HG03469 (cell line): ENCODE measurements around the gene AFAP1.

ENCODE experiments used
- ATAC-seq: cut with Tn5 transposase; IDR thresholded peaks from one replicate; pipeline ENCODE4 v1.9.1; 2021; ENCODE audit warnings: mild to moderate bottlenecking, moderate library complexity, moderate number of reproducible peaks; ENCODE audit not compliant: unreplicated experiment

The AFAP1 gene

GRCh38 chr4:7939377-7940108, at the start of gene AFAP1:
Gene AFAP1 (minus strand): TSS chr4:7939861. CDS start chr4:7872078, 67,783 bp downstream.
- ATAC-seq = peak; percentile 81

- no peak for ATAC-seq
Observed at GRCh38 chr4:7988437-7988836, 48.8 kb upstream of the AFAP1 start.

- peak; percentile 47 for ATAC-seq
Observed at GRCh38 chr4:7987148-7987989, 47.7 kb upstream of the AFAP1 start.

GRCh38 chr4:7985891-7986441, 46.3 kb upstream of the AFAP1 start:
- no peak for ATAC-seq

- ATAC-seq = no peak
Observed at GRCh38 chr4:7985072-7985471, 45.4 kb upstream of the AFAP1 start.

GRCh38 chr4:7984286-7984925, 44.7 kb upstream of the AFAP1 start:
- ATAC-seq = no peak

GRCh38 chr4:7983296-7983695, 43.6 kb upstream of the AFAP1 start:
- ATAC-seq = no peak

GRCh38 chr4:7981738-7982394, 42.2 kb upstream of the AFAP1 start:
- no peak for ATAC-seq

- ATAC-seq = no peak
Observed at GRCh38 chr4:7980036-7980435, 40.4 kb upstream of the AFAP1 start.

GRCh38 chr4:7979652-7979968, 39.9 kb upstream of the AFAP1 start:
- no peak for ATAC-seq

GRCh38 chr4:7978907-7979651, 39.4 kb upstream of the AFAP1 start:
- ATAC-seq = no peak

- no peak for ATAC-seq
Observed at GRCh38 chr4:7978489-7978888, 38.8 kb upstream of the AFAP1 start.

GRCh38 chr4:7976634-7977033, 37.0 kb upstream of the AFAP1 start:
- no peak for ATAC-seq

GRCh38 chr4:7976025-7976424, 36.4 kb upstream of the AFAP1 start:
- ATAC-seq = no peak

GRCh38 chr4:7974425-7974824, 34.8 kb upstream of the AFAP1 start:
- no peak for ATAC-seq

GRCh38 chr4:7973545-7973981, 33.9 kb upstream of the AFAP1 start:
- no peak for ATAC-seq

- no peak for ATAC-seq
Observed at GRCh38 chr4:7971881-7972500, 32.3 kb upstream of the AFAP1 start.

- ATAC-seq = no peak
Observed at GRCh38 chr4:7971159-7971631, 31.5 kb upstream of the AFAP1 start.

- no peak for ATAC-seq
Observed at GRCh38 chr4:7970361-7970946, 30.8 kb upstream of the AFAP1 start.
